ENCODE data around the gene METTL14. TPM values are rescaled to one million over a fixed set of nuclear protein-coding genes. Genes with fewer than 3 reads are reported as not detected.

METTL14 gene
- polyA plus RNA-seq, 5 donors = 37.5 to 69.7 (median 62.8) TPM

- DNase-seq = no peak
Observed at GRCh38 chr4:118730683-118731082, 45.5 kb downstream of the METTL14 start.

DNA sequence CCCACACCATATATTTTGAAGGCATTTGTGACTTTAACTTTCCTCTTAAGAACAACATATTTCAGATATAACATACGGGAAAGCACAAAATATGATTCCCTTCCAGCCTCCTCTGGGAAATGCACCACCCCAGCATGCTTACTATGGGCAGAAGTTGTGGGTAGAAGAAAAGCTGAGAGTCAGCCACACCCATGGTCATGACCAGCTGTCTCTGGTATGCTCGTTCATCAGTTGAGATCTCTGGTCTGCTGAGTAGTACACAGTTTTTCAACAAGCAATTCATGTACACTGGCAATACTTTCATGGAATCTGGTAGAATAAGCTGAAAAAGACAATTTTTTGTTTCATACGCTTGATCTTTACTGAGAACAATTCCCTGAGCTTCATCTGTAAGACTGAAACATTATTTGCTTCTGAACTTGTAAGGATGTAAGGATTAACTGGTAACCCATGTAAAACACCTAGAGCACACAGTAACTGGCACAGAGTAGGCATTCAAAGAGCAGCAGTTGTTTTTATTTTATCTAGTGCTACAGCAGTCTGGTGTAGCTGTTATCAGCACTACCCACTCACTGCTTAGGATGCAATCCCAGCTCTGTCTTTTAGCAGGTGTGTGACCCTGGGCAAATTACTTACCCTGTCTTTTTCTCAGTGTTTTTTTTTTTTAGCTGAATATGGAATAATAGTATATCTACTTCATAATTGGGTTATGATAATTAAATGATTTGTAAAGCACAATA is 47.6 kb downstream of the METTL14 start:
- no peak for DNase-seq

DNA sequence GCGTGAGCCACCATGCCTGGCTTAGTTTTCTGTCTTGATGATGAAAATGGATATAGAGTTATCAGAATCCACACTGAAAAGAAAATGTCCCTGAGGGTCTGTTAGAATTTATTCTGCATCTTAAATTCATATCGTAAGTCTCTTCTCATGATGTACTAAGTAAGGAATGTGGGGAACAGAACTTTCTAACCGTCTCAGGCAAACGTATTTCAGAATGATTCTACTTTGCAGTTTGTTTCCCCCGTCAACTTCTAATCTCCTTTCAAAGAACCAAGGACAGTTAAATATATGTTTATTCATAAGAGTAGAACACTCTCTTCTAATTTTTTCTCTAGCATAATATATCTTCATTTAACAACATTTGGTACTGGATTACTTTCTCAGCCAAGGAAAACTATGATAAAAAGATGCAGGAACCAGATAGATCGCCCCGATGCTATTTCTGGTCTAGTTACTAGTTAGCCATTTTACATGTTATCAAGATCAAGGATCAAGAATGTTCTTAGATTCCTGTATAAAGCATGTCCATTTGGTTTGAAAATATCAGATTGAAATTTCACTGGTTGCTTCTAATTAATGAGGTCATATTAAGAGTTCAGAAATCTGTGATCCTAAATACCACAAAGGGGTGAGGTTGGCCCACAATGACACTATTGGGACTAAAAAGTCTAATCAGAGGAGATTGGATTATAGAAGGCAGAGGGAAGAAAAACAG is 49.5 kb downstream of the METTL14 start:
- DNase-seq = no peak

- no peak for DNase-seq
Observed at GRCh38 chr4:118736900-118737299, 51.7 kb downstream of the METTL14 start.

DNA sequence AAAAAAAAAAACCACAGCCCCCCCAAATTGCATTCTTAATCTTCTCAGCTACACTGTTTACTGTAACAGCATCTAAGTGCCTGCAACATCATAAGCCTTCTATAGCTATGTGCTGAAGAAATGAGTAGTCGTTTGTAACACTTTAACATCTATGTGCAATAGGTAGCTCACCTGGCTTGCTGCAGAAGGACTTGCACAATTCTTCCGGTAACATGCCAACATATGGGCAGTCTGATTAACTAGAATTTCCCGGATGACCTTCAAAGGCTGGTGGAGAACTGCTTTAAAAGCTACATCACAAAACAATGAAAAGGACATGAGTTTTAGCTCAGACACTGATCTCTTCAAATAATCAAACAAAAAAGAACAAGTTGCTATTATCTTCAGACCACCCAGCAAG is 52.9 kb downstream of the METTL14 start:
- DNase-seq = no peak

DNA sequence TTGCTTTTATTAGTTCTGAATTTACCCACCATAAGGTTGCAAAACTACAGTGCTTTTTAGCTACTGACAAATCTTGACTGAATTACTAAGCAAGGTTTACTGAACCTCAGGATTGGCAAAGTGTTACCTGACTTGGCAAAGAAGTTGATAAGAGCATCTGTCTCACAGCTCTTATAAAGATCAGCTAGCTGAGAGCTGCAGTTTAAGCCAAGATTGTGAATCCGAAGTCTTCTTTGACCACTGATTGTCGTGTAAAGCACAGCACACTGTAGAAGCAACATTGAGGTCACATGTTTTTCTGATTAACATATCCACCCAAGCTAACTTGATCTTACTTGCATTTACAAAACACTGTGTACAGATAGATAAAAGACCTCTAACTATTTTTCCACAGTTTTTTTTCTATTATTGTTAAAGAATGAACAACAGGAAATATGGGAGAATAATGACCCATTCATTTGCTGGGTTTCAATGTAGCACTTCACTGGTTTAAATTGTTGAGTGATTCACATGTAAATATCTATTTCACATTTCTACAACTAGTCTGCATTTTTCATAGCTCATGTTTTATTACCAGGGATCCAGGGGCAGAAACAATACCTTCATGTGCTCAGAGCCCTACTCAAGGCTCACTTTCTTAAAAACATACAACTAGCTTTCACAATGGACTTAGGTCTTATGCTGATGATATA is 54.0 kb downstream of the METTL14 start:
- DNase-seq = no peak

GRCh38 chr4:118740869-118741268 is 55.7 kb downstream of the METTL14 start:
- no peak for DNase-seq

GRCh38 chr4:118741301-118741855 is 56.2 kb downstream of the METTL14 start:
- DNase-seq = no peak

- no peak for DNase-seq
Observed at GRCh38 chr4:118742050-118742449, 56.9 kb downstream of the METTL14 start.

DNA sequence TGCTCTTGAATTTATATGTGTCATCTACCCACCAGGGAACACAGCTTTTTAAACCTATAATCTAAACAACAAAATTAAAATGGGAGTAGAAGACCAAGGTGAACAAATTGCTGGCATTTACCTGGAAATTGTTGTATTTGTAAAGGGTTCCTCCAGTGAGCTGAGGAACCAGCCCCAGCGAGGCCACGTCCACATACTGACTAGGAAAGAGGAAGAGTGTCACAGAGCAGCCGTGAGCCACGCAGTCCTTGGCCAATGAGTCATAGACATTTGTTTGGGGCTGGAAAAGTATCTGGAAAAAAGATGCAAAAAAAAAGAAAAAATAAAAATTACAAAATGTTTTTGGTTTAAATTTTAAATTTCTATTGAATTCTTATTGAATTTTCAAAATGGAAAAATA is 58.7 kb downstream of the METTL14 start:
- no peak for DNase-seq

- no peak for DNase-seq
Observed at GRCh38 chr4:118745357-118745756, 60.2 kb downstream of the METTL14 start.

DNA sequence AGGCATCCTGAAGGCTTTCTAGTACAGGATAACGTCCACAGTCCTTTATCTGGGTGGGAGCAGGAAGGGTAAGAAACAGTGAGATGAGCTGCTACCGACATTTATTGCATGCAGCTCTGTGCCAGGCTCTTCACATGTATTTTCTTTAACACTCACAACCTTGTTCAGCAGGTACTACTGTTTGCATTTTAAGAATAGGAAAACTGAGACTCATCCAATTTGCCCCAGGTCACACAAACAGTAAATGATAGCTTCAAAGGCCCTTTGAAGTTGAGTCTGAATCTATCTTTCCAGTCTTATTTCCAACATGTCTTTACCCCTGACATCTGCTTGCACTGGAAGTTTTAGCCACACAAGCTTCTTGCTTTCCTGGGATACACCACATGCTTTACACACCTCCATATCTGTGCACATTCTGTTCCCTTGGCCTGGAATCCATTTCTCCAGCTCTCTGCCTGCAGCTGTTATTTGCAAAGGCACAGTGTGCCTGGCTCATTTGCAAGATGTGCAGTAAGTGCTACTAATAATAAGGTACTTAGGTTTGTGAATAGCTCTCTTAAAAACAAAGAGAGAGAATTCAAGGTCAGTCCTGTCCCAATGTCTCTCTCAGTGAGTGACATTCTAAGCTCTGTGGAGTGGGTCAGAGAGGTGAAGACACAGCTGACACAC is 61.2 kb downstream of the METTL14 start:
- DNase-seq = no peak

GRCh38 chr4:118749347-118749988 is 64.3 kb downstream of the METTL14 start:
- DNase-seq = no peak

GRCh38 chr4:118751629-118752323 is 66.6 kb downstream of the METTL14 start:
- no peak for DNase-seq

- DNase-seq = no peak
Observed at GRCh38 chr4:118752551-118752950, 67.4 kb downstream of the METTL14 start.

- no peak for DNase-seq
Observed at GRCh38 chr4:118753096-118753495, 67.9 kb downstream of the METTL14 start.

DNA sequence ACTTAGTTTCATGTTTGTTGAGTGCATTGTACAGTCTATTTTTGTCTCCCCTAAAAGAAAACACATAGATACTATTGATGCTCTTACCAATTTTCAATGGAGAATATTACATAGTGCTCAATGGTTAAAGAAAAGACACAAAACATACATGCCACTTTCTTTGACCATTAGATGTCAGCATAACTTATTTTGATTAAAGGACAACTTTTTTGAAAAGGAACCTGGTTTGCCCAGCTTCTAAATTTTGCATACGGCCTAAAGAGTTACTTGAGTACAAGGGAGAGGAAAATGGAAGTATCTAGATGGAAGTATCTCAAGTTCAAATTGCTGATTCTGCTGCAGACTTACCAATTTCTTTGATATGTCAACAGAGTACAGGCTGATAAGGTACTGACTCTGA is 68.5 kb downstream of the METTL14 start:
- no peak for DNase-seq

GRCh38 chr4:118754890-118755289 is 69.7 kb downstream of the METTL14 start:
- no peak for DNase-seq

DNA sequence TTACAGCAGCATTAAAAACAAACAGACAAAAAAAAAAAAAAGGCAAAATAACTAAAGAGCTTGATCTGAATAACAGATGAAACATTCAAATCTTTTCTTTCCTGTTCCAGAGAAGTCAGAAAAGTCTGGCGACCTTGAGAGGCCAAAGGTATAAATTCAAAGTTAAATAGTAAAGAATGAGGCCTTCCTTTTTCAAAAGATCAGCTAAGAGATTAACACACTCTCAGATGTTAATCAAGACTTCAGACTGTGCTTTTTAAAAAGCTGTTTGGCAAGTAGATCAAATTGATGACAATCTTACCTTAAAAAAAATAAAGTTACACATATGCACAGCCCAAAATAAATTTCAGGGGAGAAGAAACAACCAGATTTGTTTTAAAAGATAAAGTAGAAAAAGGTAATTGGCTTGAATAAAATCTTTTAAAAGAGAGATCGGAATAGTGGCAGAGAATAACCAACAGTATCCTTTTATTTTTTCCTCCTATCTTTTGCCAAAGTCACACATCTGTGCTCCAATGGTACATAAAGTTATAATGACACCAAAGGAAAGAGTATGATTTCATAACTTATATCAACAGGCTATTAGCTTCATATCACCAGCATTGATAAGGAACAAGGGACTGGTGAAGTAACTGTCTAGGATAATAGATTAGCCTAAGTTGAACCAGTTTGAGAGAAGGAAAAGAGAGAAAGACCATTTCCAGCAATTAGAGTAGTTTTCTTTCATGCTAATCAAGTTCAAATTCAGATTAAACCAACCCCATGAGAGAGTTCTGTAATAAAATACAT is 70.4 kb downstream of the METTL14 start:
- DNase-seq = no peak

- DNase-seq = no peak
Observed at GRCh38 chr4:118756429-118756828, 71.2 kb downstream of the METTL14 start.
